WTC11 (cell line): ENCODE data around the gene LDLRAD3. TPM values are rescaled to one million over a fixed set of nuclear protein-coding genes. Genes with fewer than 3 reads are reported as not detected.

ENCODE experiments used
- ATAC-seq: fragments of 200-7000 bp; cut with Tn5 transposase; 2 replicates; pipeline ENCODE4 v1.10.0; 2021; ENCODE audit warnings: mild to moderate bottlenecking, moderate library complexity
- CTCF ChIA-PET: fragments of 300-600 bp; sonication (Branson Sonifier 250); formaldehyde crosslinking; loops from one replicate; lab custom pipeline; 2021; ENCODE audit warnings: antibody characterized with exemption; lab: Charles Lee
- POLR2A ChIA-PET: fragments of 350-600 bp; sonication (Branson Sonifier 250); formaldehyde crosslinking; loops from one replicate; lab custom pipeline; 2021; ENCODE audit warnings: antibody characterized with exemption; lab: Charles Lee
- DNase-seq: peaks from one replicate; pipeline ENCODE4 v3.0.0; 2021; ENCODE audit warnings: low spot score
- H3K27ac Mint-ChIP-seq: 2 replicates; pipeline ENCODE4 v1.8.0; 2021; ENCODE audit warnings: mixed read lengths
- H3K27me3 Mint-ChIP-seq: 2 replicates; pipeline ENCODE4 v1.8.0; 2021; ENCODE audit warnings: low read depth, mild to moderate bottlenecking, moderate library complexity, mixed read lengths
- H3K36me3 Mint-ChIP-seq: 2 replicates; pipeline ENCODE4 v1.8.0; 2021; ENCODE audit warnings: mixed read lengths
- H3K4me1 Mint-ChIP-seq: 2 replicates; pipeline ENCODE4 v1.8.0; 2022; ENCODE audit warnings: mixed read lengths
- H3K4me3 Mint-ChIP-seq: 2 replicates; pipeline ENCODE4 v1.8.0; 2021; ENCODE audit warnings: mild to moderate bottlenecking, moderate library complexity, mixed read lengths
- H3K9me3 Mint-ChIP-seq: 2 replicates; pipeline ENCODE4 v1.8.0; 2021; ENCODE audit warnings: mixed read lengths
- CBFB ChIP-seq: sonication (generic); formaldehyde crosslinking; IDR thresholded peaks from 2 replicates; pipeline ENCODE4 v1.8.1; 2022; ENCODE audit warnings: mild to moderate bottlenecking, low read depth, missing genetic modification reagents
- ETV6 ChIP-seq: sonication (generic); formaldehyde crosslinking; IDR thresholded peaks from 2 replicates; pipeline ENCODE4 v1.8.1; 2022; ENCODE audit warnings: mild to moderate bottlenecking, missing genetic modification reagents
- FOXJ3 ChIP-seq: sonication (generic); formaldehyde crosslinking; IDR thresholded peaks from 2 replicates; pipeline ENCODE4 v1.9.0; 2021; ENCODE audit warnings: missing genetic modification reagents, mild to moderate bottlenecking, borderline replicate concordance
- JAZF1 ChIP-seq: fragments of 250-450 bp; sonication (Bioruptor Pico); IDR thresholded peaks from 2 replicates; pipeline ENCODE4 v1.9.0; 2021; ENCODE audit warnings: moderate library complexity, mild to moderate bottlenecking, inconsistent platforms
- MXD4 ChIP-seq: fragments of 250-450 bp; sonication (Bioruptor Pico); IDR thresholded peaks from 2 replicates; pipeline ENCODE4 v1.8.0; 2021; ENCODE audit warnings: mild to moderate bottlenecking, moderate library complexity, borderline replicate concordance
- NFYB ChIP-seq: sonication (generic); formaldehyde crosslinking; conservative IDR thresholded peaks from 2 replicates; pipeline ENCODE4 v1.8.0; 2022; ENCODE audit warnings: low read depth, missing genetic modification reagents
- SP1 ChIP-seq: sonication (generic); formaldehyde crosslinking; conservative IDR thresholded peaks from 2 replicates; pipeline ENCODE4 v1.8.1; 2022; ENCODE audit warnings: missing genetic modification reagents
- total RNA-seq: library from RNA; stranded (reverse); gene quantifications from 3 replicates; pipeline ENCODE4 v1.2.3, GENCODE V29; 2021
- TF ChIP-seq, protein P1 (sequence below): sonication (generic); formaldehyde crosslinking; IDR thresholded peaks from 2 replicates; pipeline ENCODE4 v1.8.1; 2022; ENCODE audit warnings: missing genetic modification reagents, borderline replicate concordance
- TF ChIP-seq, protein P2 (sequence below): fragments of 250-450 bp; sonication (Bioruptor Pico); IDR thresholded peaks from 2 replicates; pipeline ENCODE4 v1.9.0; 2021; ENCODE audit warnings: mild to moderate bottlenecking
- TF ChIP-seq, protein P3 (sequence below): fragments of 250-450 bp; sonication (Bioruptor Pico); IDR thresholded peaks from 2 replicates; pipeline ENCODE4 v1.9.0; 2021; ENCODE audit warnings: mild to moderate bottlenecking
- TF ChIP-seq, protein P4 (sequence below): sonication (generic); formaldehyde crosslinking; IDR thresholded peaks from 2 replicates; pipeline ENCODE4 v1.8.1; 2023; ENCODE audit warnings: mild to moderate bottlenecking, missing genetic modification reagents
- TF ChIP-seq, protein P5 (sequence below): fragments of 250-450 bp; sonication (Bioruptor Pico); IDR thresholded peaks from 2 replicates; pipeline ENCODE4 v1.9.0; 2021; ENCODE audit warnings: mild to moderate bottlenecking, borderline replicate concordance
- TF ChIP-seq, protein P6 (sequence below): sonication (generic); formaldehyde crosslinking; IDR thresholded peaks from 2 replicates; pipeline ENCODE4 v1.8.0; 2022; ENCODE audit warnings: mild to moderate bottlenecking, missing genetic modification reagents

LDLRAD3 gene
- total RNA-seq, 1 experiment from 2014 or later, result 14.5 TPM

DNA sequence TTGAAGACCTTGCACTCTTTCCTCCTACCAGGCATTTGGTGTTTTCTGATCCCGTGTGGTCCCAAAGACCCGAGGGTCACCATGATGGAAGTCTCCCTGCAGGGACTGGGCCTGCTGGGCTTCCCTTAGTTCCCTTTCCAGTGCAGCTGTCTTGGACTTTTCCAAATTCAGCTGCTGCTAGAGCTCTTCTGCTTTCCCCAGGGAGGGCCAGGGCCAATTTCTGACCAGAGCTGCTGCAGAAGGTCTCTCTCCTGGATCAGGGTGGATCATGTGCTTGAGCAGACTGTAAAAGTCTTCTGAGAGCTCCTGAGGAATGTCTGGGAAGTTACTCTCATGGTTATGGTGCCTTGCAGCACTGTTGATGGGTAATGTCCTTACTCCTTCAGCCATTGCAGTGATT, 23.2 kb downstream of the LDLRAD3 start:
- Mint-ChIP-seq H3K4me3 (no peak overlapping the region), H3K36me3 (peaks cover 16% of the 10 kb centered on the region), H3K27me3 (no peaks in the 10 kb centered on the region)
- POLR2A ChIA-PET, result no interaction called here
- no peak for ATAC-seq
- DNase-seq, result no peak
- CTCF ChIA-PET, result interaction anchor here (1.7 kb wide), 1 partner anchor 145 kb away, joined by 10 read pairs; no protein-coding TSS in a partner anchor
- no peak for TF ChIP-seq JAZF1 (CRISPR knock-in tag)
- TF ChIP-seq CBFB, result no peak
- no peak for TF ChIP-seq SP1
- TF ChIP-seq, protein P1, sequence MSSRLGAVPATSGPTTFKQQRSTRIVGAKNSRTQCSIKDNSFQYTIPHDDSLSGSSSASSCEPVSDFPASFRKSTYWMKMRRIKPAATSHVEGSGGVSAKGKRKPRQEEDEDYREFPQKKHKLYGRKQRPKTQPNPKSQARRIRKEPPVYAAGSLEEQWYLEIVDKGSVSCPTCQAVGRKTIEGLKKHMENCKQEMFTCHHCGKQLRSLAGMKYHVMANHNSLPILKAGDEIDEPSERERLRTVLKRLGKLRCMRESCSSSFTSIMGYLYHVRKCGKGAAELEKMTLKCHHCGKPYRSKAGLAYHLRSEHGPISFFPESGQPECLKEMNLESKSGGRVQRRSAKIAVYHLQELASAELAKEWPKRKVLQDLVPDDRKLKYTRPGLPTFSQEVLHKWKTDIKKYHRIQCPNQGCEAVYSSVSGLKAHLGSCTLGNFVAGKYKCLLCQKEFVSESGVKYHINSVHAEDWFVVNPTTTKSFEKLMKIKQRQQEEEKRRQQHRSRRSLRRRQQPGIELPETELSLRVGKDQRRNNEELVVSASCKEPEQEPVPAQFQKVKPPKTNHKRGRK (CRISPR knock-in tag), result no peak
- no peak for TF ChIP-seq MXD4
- TF ChIP-seq NFYB (CRISPR knock-in tag), result no peak
- TF ChIP-seq, protein P2, sequence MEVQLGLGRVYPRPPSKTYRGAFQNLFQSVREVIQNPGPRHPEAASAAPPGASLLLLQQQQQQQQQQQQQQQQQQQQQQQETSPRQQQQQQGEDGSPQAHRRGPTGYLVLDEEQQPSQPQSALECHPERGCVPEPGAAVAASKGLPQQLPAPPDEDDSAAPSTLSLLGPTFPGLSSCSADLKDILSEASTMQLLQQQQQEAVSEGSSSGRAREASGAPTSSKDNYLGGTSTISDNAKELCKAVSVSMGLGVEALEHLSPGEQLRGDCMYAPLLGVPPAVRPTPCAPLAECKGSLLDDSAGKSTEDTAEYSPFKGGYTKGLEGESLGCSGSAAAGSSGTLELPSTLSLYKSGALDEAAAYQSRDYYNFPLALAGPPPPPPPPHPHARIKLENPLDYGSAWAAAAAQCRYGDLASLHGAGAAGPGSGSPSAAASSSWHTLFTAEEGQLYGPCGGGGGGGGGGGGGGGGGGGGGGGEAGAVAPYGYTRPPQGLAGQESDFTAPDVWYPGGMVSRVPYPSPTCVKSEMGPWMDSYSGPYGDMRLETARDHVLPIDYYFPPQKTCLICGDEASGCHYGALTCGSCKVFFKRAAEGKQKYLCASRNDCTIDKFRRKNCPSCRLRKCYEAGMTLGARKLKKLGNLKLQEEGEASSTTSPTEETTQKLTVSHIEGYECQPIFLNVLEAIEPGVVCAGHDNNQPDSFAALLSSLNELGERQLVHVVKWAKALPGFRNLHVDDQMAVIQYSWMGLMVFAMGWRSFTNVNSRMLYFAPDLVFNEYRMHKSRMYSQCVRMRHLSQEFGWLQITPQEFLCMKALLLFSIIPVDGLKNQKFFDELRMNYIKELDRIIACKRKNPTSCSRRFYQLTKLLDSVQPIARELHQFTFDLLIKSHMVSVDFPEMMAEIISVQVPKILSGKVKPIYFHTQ (CRISPR knock-in tag), result no peak
- TF ChIP-seq, all 79 proteins: peak for 0
- Mint-ChIP-seq H3K4me1 (peaks cover 38% of the 10 kb centered on the region), H3K9me3 (peaks cover 29% of the 10 kb centered on the region), H3K27ac (no peak overlapping the region)

DNA sequence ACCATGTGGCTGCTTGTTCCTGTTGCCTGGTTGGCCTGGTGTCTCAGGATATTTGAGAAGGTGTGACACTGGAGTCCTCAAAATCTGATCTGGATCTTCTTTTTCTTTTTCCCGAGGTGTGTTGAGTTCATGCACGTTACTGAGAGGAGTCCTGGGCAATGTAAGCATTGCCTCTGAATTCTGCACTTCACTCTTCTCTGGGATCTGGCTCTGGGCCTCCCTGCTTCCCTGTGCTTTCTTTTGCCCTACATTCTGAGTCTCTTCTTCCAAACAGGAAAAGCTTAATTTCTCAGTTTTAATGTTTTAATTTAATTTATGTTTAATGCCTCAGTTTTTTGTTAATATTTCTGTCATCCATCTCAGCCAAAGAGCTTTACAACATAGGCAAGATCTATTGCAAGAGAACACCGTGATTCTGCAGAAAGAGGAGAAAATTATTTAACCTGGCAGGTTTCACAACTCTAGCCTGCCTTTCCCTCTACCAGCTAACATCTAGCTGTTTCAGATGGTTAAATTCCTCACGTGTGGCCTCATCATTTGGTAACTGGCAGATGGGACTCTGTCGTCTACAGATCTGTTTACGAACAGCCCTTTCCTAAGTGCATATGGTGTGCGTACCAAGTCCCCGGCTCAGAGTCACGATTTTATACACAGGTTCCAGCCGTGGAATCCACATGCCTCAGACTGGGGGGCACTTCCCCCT, 24.7 kb downstream of the LDLRAD3 start:
- no peak for ATAC-seq
- ChIA-PET CTCF (interaction anchor here (1.4 to 2.3 kb wide), 3 partner anchors 73 to 147 kb away, joined by 3 to 11 read pairs (median 8); no protein-coding TSS in a partner anchor), POLR2A (interaction anchor here (0.8 kb wide), 1 partner anchor 10 kb away, joined by 3 read pairs; no protein-coding TSS in a partner anchor)
- Mint-ChIP-seq H3K36me3 (peaks cover 9% of the 10 kb centered on the region), H3K27me3 (no peaks in the 10 kb centered on the region), H3K4me1 (peaks cover 37% of the 10 kb centered on the region)
- TF ChIP-seq, protein P3, sequence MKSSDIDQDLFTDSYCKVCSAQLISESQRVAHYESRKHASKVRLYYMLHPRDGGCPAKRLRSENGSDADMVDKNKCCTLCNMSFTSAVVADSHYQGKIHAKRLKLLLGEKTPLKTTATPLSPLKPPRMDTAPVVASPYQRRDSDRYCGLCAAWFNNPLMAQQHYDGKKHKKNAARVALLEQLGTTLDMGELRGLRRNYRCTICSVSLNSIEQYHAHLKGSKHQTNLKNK (CRISPR knock-in tag), result no peak
- TF ChIP-seq ETV6 (CRISPR knock-in tag), result no peak
- TF ChIP-seq, all 79 proteins: peak for 0
- Mint-ChIP-seq H3K9me3 (peaks cover 20% of the 10 kb centered on the region), H3K4me3 (no peak overlapping the region), H3K27ac (no peak overlapping the region)
- DNase-seq, result no peak

DNA sequence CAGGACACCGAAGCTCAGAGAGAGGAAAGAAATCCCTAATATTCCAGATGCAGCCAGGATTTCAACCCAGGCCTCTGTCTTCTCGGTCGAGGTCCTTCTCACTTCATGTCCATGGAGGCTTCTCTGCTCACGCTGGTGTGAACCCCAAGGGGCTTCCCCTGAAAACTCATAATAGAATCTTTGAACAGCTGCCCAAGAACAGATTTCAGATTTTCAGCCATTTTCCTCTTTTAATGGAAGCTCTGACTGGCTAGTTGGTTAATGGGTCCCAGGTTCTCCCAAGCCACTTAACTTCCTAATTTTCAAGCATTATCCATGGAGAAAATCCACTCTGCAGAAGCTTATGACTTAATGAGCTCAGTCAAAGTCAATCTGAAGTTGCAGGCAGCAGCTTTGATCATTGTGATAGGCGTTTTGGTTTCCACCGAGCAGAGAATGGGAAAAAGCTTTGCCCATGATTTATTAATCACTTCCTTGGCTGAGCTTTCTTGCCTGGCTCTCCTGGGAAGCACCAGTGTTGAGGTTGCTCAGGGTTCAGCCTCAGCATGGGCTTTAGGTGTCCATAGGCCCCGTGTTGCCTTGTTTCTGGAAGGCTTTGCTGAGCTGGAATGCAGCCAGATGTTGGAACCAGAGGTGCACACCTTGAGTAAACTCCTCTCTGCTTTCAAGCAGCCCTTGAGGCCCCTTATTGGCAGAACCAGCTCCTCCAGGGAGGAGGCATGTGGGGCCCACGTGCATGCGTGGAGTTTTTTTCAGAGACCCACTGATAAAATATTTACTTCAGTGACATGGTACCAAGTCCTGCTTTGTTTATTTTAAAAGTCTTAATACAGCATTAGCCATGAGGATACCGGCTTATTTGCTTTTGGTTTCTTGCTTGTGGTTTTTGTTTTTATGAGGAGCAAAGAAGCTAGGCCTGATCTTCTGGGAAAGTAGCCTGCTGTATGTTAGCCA, 25.5 kb downstream of the LDLRAD3 start:
- H3K4me3 Mint-ChIP-seq, result no peak overlapping the region
- H3K27me3 Mint-ChIP-seq, result 0 out of 2 replicates have a peak, but pooled peaks cover 2% of the 10 kb centered on the region
- peaks cover 22% of the 10 kb centered on the region for H3K9me3 Mint-ChIP-seq
- TF ChIP-seq, protein P4, sequence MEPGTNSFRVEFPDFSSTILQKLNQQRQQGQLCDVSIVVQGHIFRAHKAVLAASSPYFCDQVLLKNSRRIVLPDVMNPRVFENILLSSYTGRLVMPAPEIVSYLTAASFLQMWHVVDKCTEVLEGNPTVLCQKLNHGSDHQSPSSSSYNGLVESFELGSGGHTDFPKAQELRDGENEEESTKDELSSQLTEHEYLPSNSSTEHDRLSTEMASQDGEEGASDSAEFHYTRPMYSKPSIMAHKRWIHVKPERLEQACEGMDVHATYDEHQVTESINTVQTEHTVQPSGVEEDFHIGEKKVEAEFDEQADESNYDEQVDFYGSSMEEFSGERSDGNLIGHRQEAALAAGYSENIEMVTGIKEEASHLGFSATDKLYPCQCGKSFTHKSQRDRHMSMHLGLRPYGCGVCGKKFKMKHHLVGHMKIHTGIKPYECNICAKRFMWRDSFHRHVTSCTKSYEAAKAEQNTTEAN (CRISPR knock-in tag), result no peak
- TF ChIP-seq, protein P5, sequence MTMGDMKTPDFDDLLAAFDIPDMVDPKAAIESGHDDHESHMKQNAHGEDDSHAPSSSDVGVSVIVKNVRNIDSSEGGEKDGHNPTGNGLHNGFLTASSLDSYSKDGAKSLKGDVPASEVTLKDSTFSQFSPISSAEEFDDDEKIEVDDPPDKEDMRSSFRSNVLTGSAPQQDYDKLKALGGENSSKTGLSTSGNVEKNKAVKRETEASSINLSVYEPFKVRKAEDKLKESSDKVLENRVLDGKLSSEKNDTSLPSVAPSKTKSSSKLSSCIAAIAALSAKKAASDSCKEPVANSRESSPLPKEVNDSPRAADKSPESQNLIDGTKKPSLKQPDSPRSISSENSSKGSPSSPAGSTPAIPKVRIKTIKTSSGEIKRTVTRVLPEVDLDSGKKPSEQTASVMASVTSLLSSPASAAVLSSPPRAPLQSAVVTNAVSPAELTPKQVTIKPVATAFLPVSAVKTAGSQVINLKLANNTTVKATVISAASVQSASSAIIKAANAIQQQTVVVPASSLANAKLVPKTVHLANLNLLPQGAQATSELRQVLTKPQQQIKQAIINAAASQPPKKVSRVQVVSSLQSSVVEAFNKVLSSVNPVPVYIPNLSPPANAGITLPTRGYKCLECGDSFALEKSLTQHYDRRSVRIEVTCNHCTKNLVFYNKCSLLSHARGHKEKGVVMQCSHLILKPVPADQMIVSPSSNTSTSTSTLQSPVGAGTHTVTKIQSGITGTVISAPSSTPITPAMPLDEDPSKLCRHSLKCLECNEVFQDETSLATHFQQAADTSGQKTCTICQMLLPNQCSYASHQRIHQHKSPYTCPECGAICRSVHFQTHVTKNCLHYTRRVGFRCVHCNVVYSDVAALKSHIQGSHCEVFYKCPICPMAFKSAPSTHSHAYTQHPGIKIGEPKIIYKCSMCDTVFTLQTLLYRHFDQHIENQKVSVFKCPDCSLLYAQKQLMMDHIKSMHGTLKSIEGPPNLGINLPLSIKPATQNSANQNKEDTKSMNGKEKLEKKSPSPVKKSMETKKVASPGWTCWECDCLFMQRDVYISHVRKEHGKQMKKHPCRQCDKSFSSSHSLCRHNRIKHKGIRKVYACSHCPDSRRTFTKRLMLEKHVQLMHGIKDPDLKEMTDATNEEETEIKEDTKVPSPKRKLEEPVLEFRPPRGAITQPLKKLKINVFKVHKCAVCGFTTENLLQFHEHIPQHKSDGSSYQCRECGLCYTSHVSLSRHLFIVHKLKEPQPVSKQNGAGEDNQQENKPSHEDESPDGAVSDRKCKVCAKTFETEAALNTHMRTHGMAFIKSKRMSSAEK, result no peak
- TF ChIP-seq FOXJ3 (CRISPR knock-in tag), result no peak
- TF ChIP-seq, protein P6, sequence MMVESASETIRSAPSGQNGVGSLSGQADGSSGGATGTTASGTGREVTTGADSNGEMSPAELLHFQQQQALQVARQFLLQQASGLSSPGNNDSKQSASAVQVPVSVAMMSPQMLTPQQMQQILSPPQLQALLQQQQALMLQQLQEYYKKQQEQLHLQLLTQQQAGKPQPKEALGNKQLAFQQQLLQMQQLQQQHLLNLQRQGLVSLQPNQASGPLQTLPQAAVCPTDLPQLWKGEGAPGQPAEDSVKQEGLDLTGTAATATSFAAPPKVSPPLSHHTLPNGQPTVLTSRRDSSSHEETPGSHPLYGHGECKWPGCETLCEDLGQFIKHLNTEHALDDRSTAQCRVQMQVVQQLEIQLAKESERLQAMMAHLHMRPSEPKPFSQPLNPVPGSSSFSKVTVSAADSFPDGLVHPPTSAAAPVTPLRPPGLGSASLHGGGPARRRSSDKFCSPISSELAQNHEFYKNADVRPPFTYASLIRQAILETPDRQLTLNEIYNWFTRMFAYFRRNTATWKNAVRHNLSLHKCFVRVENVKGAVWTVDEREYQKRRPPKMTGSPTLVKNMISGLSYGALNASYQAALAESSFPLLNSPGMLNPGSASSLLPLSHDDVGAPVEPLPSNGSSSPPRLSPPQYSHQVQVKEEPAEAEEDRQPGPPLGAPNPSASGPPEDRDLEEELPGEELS (CRISPR knock-in tag), result no peak
- POLR2A ChIA-PET, result interaction anchor here (0.8 kb wide), 1 partner anchor 9 kb away, joined by 3 read pairs; no protein-coding TSS in a partner anchor
- ATAC-seq (no peak), DNase-seq (no peak)
- H3K27ac Mint-ChIP-seq, result no peak overlapping the region
- peaks cover 13% of the 10 kb centered on the region for H3K36me3 Mint-ChIP-seq
- peaks cover 37% of the 10 kb centered on the region for H3K4me1 Mint-ChIP-seq
- CTCF ChIA-PET, result interaction anchor here (1.4 to 2.3 kb wide), 3 partner anchors 72 to 147 kb away, joined by 3 to 11 read pairs (median 8); no protein-coding TSS in a partner anchor
